Measurements from ENCODE around the gene GALT. TPM values are rescaled to one million over a fixed set of nuclear protein-coding genes. Genes with fewer than 3 reads are reported as not detected.
A peak's percentile ranks its signal among the peaks of the same experiment; 100 is the strongest.

GALT gene
- total and polyA plus RNA-seq, 2 of the 13 experiments (the other 11 are each of a cell fraction or from before 2014, with no cell fraction given): 40.4 to 46.3 TPM

DNA sequence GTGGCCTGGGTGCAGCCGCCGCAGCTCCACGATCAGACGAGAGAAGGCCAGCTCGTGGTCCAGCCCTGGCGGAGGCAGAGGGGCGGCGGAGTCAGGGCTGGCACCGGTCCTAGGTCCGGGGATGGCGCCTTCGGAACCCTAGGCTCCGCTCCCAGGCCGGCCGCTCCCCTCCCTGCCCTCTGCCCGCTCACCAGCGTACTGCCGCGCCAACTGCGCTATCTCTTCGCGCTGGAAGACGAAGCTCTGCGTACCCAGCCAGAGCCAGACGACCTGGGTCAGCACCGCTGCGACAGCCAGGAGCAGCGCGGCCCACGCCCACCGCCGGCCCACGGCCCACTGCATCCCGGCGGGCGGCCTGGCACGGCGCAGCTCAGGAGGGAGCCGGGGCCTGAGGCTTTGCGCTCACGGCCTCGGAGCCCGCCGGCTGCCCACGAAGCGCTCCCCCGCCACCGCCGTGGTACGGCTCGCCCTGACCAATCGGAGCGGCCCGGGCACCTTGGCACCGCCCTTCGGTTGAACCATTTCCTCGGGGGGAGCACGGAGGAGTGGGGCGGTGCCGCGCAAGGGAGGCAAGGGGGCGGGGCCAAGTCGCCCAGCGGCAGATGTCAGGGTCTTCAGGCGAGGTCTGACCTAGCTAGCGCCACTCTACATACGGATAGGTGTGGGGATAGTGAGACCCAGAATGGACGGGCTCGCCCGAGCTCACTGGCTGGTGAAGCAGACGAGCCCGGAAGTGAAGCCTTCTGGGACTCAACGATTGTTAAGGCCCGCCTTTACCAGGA is 8.9 kb upstream of the GALT start, which contains the start of gene SIGMAR1 (continued):
- TF ChIP-seq ZNF646 (CRISPR knock-in tag; IDR thresholded peaks at IDR 0.05) (no peak), ZMYM2 (CRISPR knock-in tag; IDR thresholded peaks at IDR 0.05) (no peak), ZNF567 (CRISPR knock-in tag; IDR thresholded peaks at IDR 0.05; ENCODE audit: borderline replicate concordance) (no peak), ZNF138 (CRISPR knock-in tag; IDR thresholded peaks at IDR 0.05; ENCODE audit: low read depth) (0 out of 2 replicates have a peak, but pooled peaks have one; percentile 70), ZSCAN31 (CRISPR knock-in tag; IDR thresholded peaks at IDR 0.05; ENCODE audit: low read depth) (peak; percentile 87; the same call in 1 of the 2 replicates), ATM (IDR thresholded peaks at IDR 0.05; ENCODE audit: borderline replicate concordance) (no peak), ZBTB42 (CRISPR knock-in tag; IDR thresholded peaks at IDR 0.05) (peak; percentile 90), ZNF883 (CRISPR knock-in tag; IDR thresholded peaks at IDR 0.05; ENCODE audit: not compliant biosample characterization) (no peak), HCFC1 (IDR thresholded peaks at IDR 0.05; ENCODE audit: low read depth, low read length) (no peak), ZNF678 (CRISPR knock-in tag; IDR thresholded peaks at IDR 0.05) (no peak), HOXA9 (CRISPR knock-in tag; IDR thresholded peaks at IDR 0.05; ENCODE audit: borderline replicate concordance) (no peak; the same call in 1 of the 2 replicates), MTF2 (CRISPR knock-in tag; IDR thresholded peaks at IDR 0.05; ENCODE audit: borderline replicate concordance) (no peak; the same call in 1 of the 2 replicates), ZNF317 (CRISPR knock-in tag; IDR thresholded peaks at IDR 0.05) (no peak), U2AF2 (IDR thresholded peaks at IDR 0.05; ENCODE audit: low read depth, low read length) (no peak), JUN (CRISPR knock-in tag; IDR thresholded peaks at IDR 0.05) (no peak)
- TF ChIP-seq, protein P1, sequence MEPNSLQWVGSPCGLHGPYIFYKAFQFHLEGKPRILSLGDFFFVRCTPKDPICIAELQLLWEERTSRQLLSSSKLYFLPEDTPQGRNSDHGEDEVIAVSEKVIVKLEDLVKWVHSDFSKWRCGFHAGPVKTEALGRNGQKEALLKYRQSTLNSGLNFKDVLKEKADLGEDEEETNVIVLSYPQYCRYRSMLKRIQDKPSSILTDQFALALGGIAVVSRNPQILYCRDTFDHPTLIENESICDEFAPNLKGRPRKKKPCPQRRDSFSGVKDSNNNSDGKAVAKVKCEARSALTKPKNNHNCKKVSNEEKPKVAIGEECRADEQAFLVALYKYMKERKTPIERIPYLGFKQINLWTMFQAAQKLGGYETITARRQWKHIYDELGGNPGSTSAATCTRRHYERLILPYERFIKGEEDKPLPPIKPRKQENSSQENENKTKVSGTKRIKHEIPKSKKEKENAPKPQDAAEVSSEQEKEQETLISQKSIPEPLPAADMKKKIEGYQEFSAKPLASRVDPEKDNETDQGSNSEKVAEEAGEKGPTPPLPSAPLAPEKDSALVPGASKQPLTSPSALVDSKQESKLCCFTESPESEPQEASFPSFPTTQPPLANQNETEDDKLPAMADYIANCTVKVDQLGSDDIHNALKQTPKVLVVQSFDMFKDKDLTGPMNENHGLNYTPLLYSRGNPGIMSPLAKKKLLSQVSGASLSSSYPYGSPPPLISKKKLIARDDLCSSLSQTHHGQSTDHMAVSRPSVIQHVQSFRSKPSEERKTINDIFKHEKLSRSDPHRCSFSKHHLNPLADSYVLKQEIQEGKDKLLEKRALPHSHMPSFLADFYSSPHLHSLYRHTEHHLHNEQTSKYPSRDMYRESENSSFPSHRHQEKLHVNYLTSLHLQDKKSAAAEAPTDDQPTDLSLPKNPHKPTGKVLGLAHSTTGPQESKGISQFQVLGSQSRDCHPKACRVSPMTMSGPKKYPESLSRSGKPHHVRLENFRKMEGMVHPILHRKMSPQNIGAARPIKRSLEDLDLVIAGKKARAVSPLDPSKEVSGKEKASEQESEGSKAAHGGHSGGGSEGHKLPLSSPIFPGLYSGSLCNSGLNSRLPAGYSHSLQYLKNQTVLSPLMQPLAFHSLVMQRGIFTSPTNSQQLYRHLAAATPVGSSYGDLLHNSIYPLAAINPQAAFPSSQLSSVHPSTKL (CRISPR knock-in tag; IDR thresholded peaks at IDR 0.05): no peak
- TF ChIP-seq, protein P2, sequence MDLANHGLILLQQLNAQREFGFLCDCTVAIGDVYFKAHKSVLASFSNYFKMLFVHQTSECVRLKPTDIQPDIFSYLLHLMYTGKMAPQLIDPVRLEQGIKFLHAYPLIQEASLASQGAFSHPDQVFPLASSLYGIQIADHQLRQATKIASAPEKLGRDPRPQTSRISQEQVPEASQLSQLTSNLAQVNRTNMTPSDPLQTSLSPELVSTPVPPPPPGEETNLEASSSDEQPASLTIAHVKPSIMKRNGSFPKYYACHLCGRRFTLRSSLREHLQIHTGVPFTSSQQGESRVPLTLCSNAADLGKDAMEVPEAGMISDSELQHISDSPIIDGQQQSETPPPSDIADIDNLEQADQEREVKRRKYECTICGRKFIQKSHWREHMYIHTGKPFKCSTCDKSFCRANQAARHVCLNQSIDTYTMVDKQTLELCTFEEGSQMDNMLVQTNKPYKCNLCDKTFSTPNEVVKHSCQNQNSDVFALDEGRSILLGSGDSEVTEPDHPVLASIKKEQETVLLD (CRISPR knock-in tag; IDR thresholded peaks at IDR 0.05; ENCODE audit: low read depth): 0 out of 2 replicates have a peak, but pooled peaks have one; percentile 51

Measured in HepG2 (cell line).